Forelimb muscle (tissue), 1 donor: ENCODE results near the gene CTSO. TPM values are rescaled to one million over a fixed set of nuclear protein-coding genes. Genes with fewer than 3 reads are reported as not detected.

Source experiments
- polyA plus RNA-seq: library from polyadenylated mRNA; unstranded; fragments of 120-200 nt; gene quantifications from one replicate; pipeline ENCODE4 v1.2.1, GENCODE V29; 2013; ENCODE audit not compliant: insufficient read length

CTSO gene
- polyA plus RNA-seq, 1 donor: 26.0 TPM

Other genes with a start within 250 kb of the CTSO start
- 17.3 TPM for gene GUCY1B1, start 194.8 kb downstream of the CTSO start, polyA plus RNA-seq
- not detected for gene ASIC5, start 87.6 kb downstream of the CTSO start, polyA plus RNA-seq
- 0.16 TPM for gene TDO2, start 50.2 kb downstream of the CTSO start, polyA plus RNA-seq